HG03439 (cell line): ENCODE measurements around the gene ADGRG2.
"Not testable (repeated sequence)": the region's sequence is repeated elsewhere in the genome, so short reads cannot be mapped to it uniquely, and the experiment has no call there.

Experiments used
- ATAC-seq: cut with Tn5 transposase; IDR thresholded peaks from one replicate; pipeline ENCODE4 v1.9.1; 2021; ENCODE audit warnings: mild to moderate bottlenecking, moderate library complexity; ENCODE audit not compliant: unreplicated experiment

ADGRG2 gene

DNA sequence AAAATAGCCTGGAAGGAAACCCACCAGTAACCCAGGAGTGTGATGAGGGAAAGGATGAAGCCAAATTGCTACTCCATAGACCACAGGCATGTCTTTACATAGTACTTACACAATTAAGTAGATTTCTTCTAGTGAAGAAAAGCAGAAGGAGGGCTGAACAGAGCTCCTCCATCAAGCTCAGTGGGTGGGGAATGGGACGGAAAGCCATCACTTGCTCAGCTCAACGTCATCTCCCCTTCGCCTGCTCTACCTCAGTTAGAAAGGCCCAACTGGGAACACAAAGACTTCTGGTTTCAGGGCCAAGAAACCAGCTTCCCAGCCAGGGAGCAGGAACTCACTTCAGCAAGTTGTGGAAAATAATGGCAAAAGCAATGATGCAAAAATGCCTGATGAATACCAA lies 36.6 kb downstream of the ADGRG2 start:
- ATAC-seq: no peak

DNA sequence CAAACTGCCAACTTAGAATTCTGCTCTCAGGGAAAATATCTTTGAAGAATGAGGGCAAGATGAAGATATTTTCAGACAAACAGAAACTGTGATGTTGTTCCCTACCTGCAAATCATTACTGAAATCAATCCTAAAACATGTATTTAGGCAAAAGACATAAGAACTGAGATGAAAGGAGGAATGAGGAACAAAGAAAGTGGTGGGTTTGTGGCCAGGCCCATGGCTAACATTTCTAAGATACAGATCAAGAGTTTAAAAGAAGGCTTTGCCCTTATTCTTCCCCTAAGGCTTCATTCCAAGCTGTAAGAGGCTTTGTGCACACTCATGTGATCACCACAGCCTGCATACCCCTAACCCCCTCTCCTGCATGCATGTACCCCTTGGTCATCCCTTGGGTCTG lies 46.5 kb downstream of the ADGRG2 start:
- ATAC-seq: no peak

DNA sequence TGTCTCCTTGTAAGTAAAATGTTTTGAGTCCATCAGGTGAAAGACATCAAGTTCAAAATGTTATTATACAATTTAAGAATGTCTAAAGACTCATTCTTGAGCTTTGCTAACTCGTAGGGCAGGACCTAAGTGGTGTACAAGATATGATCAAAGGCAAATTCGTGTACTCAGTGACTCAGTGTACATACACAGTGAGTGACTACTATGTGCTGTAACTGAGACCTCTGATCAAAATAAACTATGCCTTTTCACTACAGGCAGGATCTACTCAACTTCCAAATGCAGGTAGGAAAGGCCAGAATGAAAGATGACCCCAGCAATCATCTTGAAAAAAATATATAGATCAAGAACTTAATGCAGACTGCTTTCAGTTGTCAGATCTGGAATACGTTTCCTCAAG lies 49.9 kb downstream of the ADGRG2 start:
- no peak for ATAC-seq

DNA sequence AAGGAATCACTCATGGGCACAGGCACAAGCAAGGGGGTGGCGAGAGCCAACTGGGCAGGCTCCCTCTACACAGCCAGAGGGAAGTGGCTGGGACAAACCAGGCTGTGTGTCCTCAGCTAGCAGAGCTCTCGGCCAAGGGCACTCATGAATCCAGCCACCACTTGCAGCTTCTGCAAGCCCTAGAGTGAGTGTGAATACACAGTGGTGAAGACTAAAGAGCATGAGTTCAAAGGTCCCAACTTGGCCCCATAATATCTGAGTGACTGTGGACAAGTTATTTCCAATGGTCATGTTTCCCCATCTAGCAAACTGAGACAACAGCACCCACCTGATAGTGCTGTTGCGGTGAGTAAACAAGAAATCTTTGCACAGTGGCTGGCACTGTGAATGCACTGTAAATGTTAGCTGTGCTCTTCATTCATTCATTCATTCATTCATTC lies 51.7 kb downstream of the ADGRG2 start:
- ATAC-seq: no peak

GRCh38 chrX:19066987-19067386 lies 55.3 kb downstream of the ADGRG2 start:
- ATAC-seq: not testable (repeated sequence)

GRCh38 chrX:19065535-19065934 lies 56.7 kb downstream of the ADGRG2 start:
- ATAC-seq: no peak

DNA sequence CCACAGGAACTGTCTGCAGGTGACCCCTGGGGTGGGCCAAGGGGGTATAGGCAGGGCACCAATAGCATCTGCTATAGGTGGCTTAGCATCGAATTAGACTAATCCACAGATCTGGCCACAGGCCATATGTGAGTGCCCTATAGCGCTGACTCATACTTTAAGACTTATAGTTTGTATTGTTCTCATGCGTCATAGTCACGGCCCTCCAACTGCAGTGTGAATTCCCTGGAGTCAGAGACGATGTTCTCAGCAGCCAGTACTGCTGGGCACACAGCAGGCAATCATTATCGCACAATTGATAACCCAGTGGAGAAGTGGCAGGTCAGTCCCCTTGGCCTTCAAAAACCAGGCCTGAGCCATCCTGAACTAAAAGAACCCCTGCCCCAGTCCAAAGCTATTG lies 58.1 kb downstream of the ADGRG2 start:
- ATAC-seq: no peak

DNA sequence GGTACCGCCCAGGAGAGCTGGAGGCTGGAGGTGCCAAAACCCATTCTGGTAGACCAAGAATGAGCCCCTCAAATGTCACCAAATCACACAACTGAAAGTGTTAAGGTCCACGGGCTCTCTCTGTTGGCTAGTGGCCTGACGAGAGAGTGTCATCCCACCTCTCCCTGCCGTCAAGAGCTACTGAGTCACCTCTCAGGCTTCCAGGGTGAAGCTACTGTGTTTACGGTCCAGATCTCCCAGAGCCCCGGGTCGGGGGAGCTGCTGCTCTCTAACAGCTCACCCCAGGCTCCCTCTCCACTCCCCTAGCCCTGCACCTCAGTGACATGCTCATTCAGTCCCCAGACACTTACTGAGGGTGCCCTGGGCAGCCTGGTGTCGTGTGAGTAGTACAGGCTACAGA lies 59.2 kb downstream of the ADGRG2 start:
- no peak for ATAC-seq

DNA sequence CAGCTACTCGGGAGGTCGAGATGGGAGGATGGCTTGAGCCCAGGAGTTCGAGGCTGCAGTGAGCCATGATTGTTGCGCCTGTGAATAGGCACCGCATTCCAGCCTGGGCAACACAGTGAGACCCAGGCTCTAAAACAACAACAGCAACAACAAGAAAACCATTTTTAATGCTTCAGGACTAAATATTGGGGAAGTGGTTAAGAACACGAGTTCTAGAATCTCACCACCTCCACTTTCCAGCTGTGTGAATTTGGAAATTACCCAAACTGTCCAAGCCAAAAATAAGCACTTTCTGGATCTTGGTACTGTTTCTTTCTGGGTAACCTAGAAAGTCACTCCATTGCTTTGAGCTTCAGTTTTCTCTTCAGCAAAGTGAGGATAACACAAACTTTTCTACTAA lies 63.2 kb downstream of the ADGRG2 start:
- no peak for ATAC-seq

GRCh38 chrX:19057856-19058255 lies 64.4 kb downstream of the ADGRG2 start:
- ATAC-seq: no peak

- no peak for ATAC-seq
These were observed 73.2 kb downstream of the ADGRG2 start for GRCh38 chrX:19049110-19049509.

GRCh38 chrX:19046343-19047215 lies 75.7 kb downstream of the ADGRG2 start:
- no peak for ATAC-seq

DNA sequence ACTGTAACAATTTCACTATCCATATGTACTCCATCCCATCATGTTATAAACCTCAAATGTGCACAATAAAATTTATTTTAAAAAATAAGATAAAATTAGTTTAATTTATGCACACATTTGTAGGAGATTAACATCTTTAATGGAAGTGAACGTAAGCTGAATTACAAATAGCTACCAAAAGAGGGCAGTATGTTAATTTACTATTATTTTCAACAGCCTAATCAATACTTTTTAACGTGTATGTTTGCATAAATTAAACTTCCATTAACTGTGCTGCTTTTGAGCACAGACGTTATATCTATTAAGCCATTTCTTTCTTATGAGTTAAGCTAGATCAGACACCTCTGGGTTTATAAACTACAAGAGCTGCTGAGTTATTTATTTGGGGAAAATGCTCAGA lies 81.9 kb downstream of the ADGRG2 start:
- no peak for ATAC-seq

DNA sequence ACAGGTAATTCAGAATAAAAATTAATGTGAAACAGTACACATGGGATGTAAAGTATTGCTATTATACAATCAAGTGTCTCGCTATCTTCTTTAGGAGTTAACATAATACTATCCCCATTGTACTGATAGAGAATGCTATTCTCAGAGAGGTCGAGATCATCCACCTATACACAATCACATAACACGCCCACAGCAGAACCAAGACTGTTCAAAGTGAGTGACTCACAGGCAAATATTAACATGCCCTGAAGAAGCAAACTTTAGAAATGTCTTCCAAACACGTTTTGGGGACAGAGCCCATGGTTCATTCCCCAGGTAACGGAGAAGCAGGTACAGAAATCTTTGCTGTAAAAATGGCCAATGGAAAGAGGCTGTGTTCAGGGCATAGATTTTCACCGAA lies 88.2 kb downstream of the ADGRG2 start:
- no peak for ATAC-seq

DNA sequence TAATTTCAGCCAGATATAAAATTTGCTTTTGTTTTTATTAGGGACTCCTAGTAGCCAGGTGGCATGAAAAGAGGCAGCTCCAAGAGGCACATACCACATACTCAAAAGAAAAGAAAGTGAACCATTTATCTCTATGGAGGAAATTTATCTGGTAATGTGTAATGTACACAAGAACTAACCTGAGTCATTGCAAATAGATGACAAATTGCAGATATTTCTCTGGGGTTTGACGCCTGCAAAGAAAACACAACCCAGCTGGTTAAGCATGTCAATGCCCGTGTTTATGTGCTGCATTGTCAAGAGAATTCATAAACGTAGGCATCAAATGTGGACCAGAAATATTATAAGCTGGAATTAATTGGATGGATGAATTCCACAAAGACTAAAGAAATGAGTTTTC lies 91.5 kb downstream of the ADGRG2 start:
- ATAC-seq: no peak

DNA sequence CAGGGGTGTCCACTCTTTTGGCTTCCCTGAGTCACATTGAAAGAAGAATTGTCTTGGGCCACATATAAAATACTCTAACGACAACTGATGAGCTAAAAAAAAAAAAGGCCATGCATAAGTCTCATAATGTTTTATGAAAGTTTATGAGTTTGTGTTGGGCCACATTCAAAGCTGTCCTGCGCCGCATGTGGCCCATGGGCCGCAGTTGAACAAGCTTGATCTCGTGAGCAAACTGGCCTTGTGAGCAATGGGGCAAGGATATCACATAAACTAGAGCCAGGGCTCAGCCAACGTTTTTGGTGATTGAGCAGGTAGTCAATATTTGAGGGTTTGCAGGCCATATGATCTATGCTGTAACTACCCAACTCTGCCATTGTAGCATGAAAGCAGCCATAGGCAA lies 93.7 kb downstream of the ADGRG2 start:
- no peak for ATAC-seq

GRCh38 chrX:19024366-19024765 lies 97.9 kb downstream of the ADGRG2 start:
- no peak for ATAC-seq

- no peak for ATAC-seq
These were observed 102.3 kb downstream of the ADGRG2 start for GRCh38 chrX:19019996-19020395.

DNA sequence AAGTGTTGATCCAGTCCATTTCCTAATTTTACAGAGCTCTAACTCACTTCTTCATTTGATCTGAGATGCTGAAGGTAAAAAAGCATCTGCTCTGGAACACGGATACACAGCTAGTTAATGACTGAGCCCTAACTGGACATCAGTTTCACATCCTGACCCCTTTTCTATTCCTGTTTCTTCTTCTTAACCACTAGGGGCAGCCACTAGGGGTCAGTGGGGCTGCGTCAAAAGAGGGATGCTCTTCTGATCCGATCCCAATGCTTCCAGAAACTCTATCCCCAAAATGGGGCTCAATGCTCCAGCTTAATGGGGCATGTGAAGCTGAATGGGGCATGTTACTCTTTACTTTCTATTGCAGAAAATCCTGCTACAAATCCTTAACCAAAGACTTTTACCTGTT lies 105.0 kb downstream of the ADGRG2 start:
- no peak for ATAC-seq

GRCh38 chrX:19016614-19017013 lies 105.7 kb downstream of the ADGRG2 start:
- not testable (repeated sequence) for ATAC-seq

- ATAC-seq: no peak
These were observed 114.4 kb downstream of the ADGRG2 start for GRCh38 chrX:19007868-19008267.

DNA sequence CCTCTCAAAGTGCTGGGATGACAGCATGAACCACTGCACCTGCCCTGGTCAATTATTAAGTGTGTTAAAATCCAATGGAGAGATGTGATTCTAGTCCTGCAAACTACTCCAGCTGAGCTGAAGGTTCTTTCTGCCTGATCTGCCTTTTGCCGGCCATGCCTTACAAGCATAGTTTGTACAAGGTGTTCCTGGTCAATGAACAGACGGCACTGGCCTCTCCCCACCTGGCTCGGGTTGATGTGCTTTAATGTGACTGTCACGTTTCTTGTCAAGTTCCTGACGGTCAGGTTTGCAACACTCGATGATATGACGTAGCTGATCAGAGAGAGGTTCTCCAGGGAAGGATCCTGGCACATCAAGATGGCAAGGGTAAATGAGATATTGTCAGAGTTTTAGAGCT lies 115.3 kb downstream of the ADGRG2 start:
- ATAC-seq: no peak

- ATAC-seq: no peak
These were observed 116.4 kb downstream of the ADGRG2 start for GRCh38 chrX:19005909-19006308.
